ENCODE results near the gene KCP.

KCP gene

GRCh38 chr7:128904381-128905197 is 5.9 kb downstream of the KCP start:
- Histone ChIP-seq H3K9me3 (ENCODE audit: control insufficient read depth, low read length) (no peaks in the 10 kb centered on the region), H3K4me1 (ENCODE audit: control insufficient read depth, insufficient read depth, low read length) (peaks cover 9% of the 10 kb centered on the region), H3K4me3 (ENCODE audit: insufficient read depth, low read depth, low read length) (no peak overlapping the region), H3K36me3 (ENCODE audit: control insufficient read depth, insufficient read depth, low read length) (no peaks in the 10 kb centered on the region), H3K27ac (ENCODE audit: insufficient read depth, low read depth, low read length, poor library complexity, severe bottlenecking) (no peak overlapping the region), H3K27me3 (ENCODE audit: control insufficient read depth, insufficient read depth, low read length, poor library complexity, severe bottlenecking) (peaks cover 6% of the 10 kb centered on the region)
- 62 to 66% methylated on average over 4 to 6 of the region's 8 CpGs for WGBS, 2 experiments

DNA sequence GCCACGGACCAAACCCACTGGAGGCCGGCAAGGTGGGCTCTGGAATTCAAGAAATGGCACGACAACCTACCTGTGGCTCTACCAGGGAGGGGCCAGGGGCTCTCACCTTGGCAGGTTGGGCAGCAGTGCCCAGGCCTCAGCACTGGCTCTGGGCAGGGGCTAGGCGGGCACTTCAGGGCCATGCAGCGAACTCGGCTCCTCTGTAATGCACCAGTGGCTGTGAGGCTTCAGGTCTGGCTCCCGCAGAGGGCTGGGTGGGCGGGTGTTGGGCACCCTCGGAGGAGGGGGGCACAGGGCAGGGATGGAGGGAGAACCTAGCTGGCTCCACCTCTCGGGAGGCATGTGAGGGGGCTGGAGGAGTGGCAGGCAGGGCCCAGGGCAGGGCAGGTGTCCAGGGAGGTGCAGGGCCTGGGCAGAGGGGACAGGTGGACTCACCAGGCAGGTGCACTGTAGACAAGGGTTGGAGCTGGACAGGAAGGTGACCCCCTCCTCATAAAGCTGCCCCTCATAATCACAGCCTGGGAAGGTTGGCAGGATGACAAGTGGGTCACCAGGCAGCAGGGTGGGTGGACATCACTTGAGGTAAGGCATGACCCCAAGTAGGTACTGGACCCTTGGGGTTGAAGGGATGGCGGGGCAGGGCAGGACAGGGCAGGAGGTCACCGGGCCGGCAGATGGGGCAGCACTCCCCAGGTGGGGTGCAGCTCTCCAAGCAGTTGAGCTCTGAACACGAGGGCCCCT is 6.7 kb downstream of the KCP start:
- H3K4me1 ChIP-seq (ENCODE audit: control insufficient read depth, insufficient read depth, low read length), result peaks cover 2% of the 10 kb centered on the region
- no peak overlapping the region for H3K27ac ChIP-seq (ENCODE audit: insufficient read depth, low read depth, low read length, poor library complexity, severe bottlenecking)
- no peak overlapping the region for H3K4me3 ChIP-seq (ENCODE audit: insufficient read depth, low read depth, low read length)
- WGBS, 2 experiments, result 90% methylated on average over 14 of the region's 14 CpGs
- no peaks in the 10 kb centered on the region for H3K27me3 ChIP-seq (ENCODE audit: control insufficient read depth, insufficient read depth, low read length, poor library complexity, severe bottlenecking)
- no peaks in the 10 kb centered on the region for H3K36me3 ChIP-seq (ENCODE audit: control insufficient read depth, insufficient read depth, low read length)
- H3K9me3 ChIP-seq (ENCODE audit: control insufficient read depth, low read length), result no peaks in the 10 kb centered on the region

- Histone ChIP-seq H3K9me3 (ENCODE audit: control insufficient read depth, low read length) (no peaks in the 10 kb centered on the region), H3K27me3 (ENCODE audit: control insufficient read depth, insufficient read depth, low read length, poor library complexity, severe bottlenecking) (no peaks in the 10 kb centered on the region)
- 87 to 89% methylated on average over 12 of the region's 12 CpGs for WGBS, 2 experiments
These were observed 7.5 kb downstream of the KCP start for GRCh38 chr7:128902761-128903585.

DNA sequence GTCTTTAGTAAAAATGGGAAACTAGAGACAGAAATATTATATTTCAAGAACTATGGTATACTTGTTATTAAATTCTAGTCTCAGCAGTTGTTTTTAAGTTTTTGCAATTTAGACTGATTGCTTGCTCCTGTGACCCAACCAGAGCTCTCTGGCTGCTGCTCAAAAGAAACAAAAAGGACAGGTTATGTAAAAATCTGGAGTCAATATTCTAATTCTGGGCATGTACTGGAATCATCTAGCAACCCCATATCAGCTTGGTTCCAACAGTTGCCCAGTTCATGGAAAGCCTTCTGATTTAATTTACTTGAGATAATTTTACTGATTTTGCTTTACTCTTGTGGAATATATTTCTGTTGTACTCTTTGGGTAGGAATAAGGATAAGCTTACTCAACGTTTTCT is 10.3 kb downstream of the KCP start:
- Histone ChIP-seq H3K9me3 (ENCODE audit: control insufficient read depth, low read length) (no peaks in the 10 kb centered on the region), H3K4me1 (ENCODE audit: control insufficient read depth, insufficient read depth, low read length) (no peaks in the 10 kb centered on the region), H3K27ac (ENCODE audit: insufficient read depth, low read depth, low read length, poor library complexity, severe bottlenecking) (no peak overlapping the region), H3K27me3 (ENCODE audit: control insufficient read depth, insufficient read depth, low read length, poor library complexity, severe bottlenecking) (no peaks in the 10 kb centered on the region), H3K4me3 (ENCODE audit: insufficient read depth, low read depth, low read length) (no peak overlapping the region), H3K36me3 (ENCODE audit: control insufficient read depth, insufficient read depth, low read length) (no peaks in the 10 kb centered on the region)
- WGBS, 2 experiments, result 75 to 80% methylated on average over 1 of the region's 1 CpG

More at GRCh38 chr7:128902761-128903585, 7.5 kb downstream of the KCP start:
- no peak overlapping the region for H3K27ac ChIP-seq (ENCODE audit: insufficient read depth, low read depth, low read length, poor library complexity, severe bottlenecking)
- H3K36me3 ChIP-seq (ENCODE audit: control insufficient read depth, insufficient read depth, low read length), result no peaks in the 10 kb centered on the region
- H3K4me3 ChIP-seq (ENCODE audit: insufficient read depth, low read depth, low read length), result no peak overlapping the region
- no peaks in the 10 kb centered on the region for H3K4me1 ChIP-seq (ENCODE audit: control insufficient read depth, insufficient read depth, low read length)

DNA sequence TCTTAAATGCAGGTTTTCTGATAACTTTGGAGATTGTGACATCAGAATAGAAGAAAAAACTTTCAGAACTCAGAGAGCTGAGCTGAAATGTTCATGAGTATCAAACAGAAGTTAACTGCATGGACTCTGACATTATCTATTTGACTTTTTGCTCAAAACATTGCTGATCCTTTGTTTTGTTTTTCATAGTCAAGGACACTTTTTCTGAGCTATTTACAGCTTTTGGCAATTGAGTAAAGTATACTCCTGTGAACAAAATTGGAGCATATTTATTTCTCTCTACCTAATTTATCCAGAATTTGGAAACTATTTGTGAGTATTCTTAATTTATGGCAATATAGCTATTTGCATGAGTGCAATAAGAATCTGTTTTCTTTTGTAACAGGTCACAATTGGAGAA is 11.1 kb downstream of the KCP start:
- H3K36me3 ChIP-seq (ENCODE audit: control insufficient read depth, insufficient read depth, low read length), result no peaks in the 10 kb centered on the region
- H3K9me3 ChIP-seq (ENCODE audit: control insufficient read depth, low read length), result no peaks in the 10 kb centered on the region
- H3K27ac ChIP-seq (ENCODE audit: insufficient read depth, low read depth, low read length, poor library complexity, severe bottlenecking), result no peak overlapping the region
- H3K4me1 ChIP-seq (ENCODE audit: control insufficient read depth, insufficient read depth, low read length), result no peaks in the 10 kb centered on the region
- H3K27me3 ChIP-seq (ENCODE audit: control insufficient read depth, insufficient read depth, low read length, poor library complexity, severe bottlenecking), result no peaks in the 10 kb centered on the region
- H3K4me3 ChIP-seq (ENCODE audit: insufficient read depth, low read depth, low read length), result no peak overlapping the region

DNA sequence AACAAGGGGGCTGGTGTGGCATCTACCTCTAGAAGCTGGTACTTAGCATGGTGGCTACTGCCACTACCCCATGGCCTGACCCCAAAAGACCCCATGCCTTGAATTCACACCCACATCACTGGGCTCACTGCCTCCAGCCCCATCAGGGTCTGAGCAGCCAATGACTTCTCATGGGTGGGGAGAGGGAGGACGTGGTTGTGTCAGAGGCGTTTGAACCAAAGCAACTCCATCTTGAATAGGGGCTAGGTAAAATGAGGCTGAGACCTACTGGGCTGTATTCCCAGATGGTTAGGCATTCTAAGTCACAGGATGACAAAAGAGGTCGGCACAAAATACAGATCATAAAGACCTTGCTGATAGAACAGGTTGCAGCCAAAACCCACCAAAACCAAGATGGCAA is 15.2 kb downstream of the KCP start:
- Histone ChIP-seq H3K4me3 (ENCODE audit: insufficient read depth, low read depth, low read length) (no peak overlapping the region), H3K27ac (ENCODE audit: insufficient read depth, low read depth, low read length, poor library complexity, severe bottlenecking) (no peak overlapping the region), H3K9me3 (ENCODE audit: control insufficient read depth, low read length) (no peaks in the 10 kb centered on the region), H3K27me3 (ENCODE audit: control insufficient read depth, insufficient read depth, low read length, poor library complexity, severe bottlenecking) (peaks cover 13% of the 10 kb centered on the region), H3K4me1 (ENCODE audit: control insufficient read depth, insufficient read depth, low read length) (no peaks in the 10 kb centered on the region), H3K36me3 (ENCODE audit: control insufficient read depth, insufficient read depth, low read length) (no peaks in the 10 kb centered on the region)
- 88 to 93% methylated on average over 3 of the region's 3 CpGs for WGBS, 2 experiments

DNA sequence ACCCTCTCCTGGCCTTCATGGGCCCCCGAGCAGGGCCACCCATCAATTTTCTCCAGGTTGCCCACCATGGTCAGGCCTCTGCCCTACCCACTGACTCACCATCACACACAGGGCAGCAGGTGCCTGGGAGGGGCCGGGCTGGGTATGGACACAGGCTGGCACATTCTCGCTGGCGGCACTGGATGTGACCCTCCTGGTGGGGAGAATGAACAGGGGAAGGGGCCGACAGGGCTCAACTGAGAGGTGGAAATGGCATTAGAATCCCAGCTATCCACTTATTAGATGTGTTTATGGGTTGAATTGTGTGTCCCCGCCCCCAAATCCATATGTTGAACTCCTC is 16.4 kb downstream of the KCP start:
- WGBS, 2 experiments, result 92 to 94% methylated on average over 5 to 6 of the region's 6 CpGs
- no peaks in the 10 kb centered on the region for H3K4me1 ChIP-seq (ENCODE audit: control insufficient read depth, insufficient read depth, low read length)
- H3K27ac ChIP-seq (ENCODE audit: insufficient read depth, low read depth, low read length, poor library complexity, severe bottlenecking), result no peak overlapping the region
- no peaks in the 10 kb centered on the region for H3K36me3 ChIP-seq (ENCODE audit: control insufficient read depth, insufficient read depth, low read length)
- no peak overlapping the region for H3K4me3 ChIP-seq (ENCODE audit: insufficient read depth, low read depth, low read length)
- H3K9me3 ChIP-seq (ENCODE audit: control insufficient read depth, low read length), result no peaks in the 10 kb centered on the region
- H3K27me3 ChIP-seq (ENCODE audit: control insufficient read depth, insufficient read depth, low read length, poor library complexity, severe bottlenecking), result peaks cover 17% of the 10 kb centered on the region

DNA sequence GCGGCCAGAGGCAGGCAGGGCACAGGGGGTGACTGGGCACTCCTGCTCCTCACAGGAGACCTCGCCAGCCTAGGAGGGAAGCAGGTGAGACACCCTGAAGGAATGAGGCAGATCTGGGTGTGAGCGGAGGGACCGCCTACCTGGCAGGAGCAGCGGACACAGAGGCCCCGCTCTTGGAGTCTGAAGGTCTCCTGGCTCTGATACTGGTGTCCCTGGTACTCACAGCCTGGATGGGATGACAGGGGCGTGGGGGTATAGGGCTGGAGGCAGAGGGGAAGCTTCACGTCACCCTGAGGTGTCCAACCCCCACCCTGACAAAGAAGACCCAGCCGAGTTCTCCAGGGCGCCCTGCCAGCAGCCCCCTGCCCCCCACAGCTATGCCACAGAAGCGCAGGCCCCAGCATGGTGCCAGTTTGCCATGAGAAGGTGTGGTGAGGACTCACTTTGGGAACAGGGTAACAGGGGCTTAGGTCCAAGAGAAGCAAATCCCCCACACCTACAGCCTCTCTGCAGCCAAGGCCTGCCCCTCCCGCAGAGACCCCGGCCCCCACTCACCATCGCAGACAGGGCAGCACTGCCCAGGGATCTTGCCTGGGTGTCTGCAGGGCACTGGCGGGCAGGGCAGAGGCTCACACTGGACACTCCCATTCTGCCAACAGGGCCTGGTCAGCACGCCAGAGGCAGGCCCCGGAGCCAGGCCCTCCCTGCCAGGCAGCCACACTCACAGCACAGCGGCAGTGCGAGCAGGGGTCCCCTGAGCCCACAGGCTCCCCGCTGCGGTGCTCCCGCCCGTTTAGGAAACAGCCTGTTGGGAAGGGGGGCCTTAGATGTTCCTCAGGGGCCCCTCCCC is 17.0 kb downstream of the KCP start:
- no peaks in the 10 kb centered on the region for H3K36me3 ChIP-seq (ENCODE audit: control insufficient read depth, insufficient read depth, low read length)
- H3K4me1 ChIP-seq (ENCODE audit: control insufficient read depth, insufficient read depth, low read length), result no peaks in the 10 kb centered on the region
- no peak overlapping the region for H3K4me3 ChIP-seq (ENCODE audit: insufficient read depth, low read depth, low read length)
- H3K9me3 ChIP-seq (ENCODE audit: control insufficient read depth, low read length), result no peaks in the 10 kb centered on the region
- H3K27me3 ChIP-seq (ENCODE audit: control insufficient read depth, insufficient read depth, low read length, poor library complexity, severe bottlenecking), result peaks cover 17% of the 10 kb centered on the region
- WGBS, 2 experiments, result 90 to 93% methylated on average over 23 of the region's 23 CpGs
- H3K27ac ChIP-seq (ENCODE audit: insufficient read depth, low read depth, low read length, poor library complexity, severe bottlenecking), result no peak overlapping the region

GRCh38 chr7:128892521-128893250 is 17.8 kb downstream of the KCP start:
- Histone ChIP-seq H3K4me1 (ENCODE audit: control insufficient read depth, insufficient read depth, low read length) (no peaks in the 10 kb centered on the region), H3K36me3 (ENCODE audit: control insufficient read depth, insufficient read depth, low read length) (no peaks in the 10 kb centered on the region), H3K4me3 (ENCODE audit: insufficient read depth, low read depth, low read length) (no peak overlapping the region), H3K9me3 (ENCODE audit: control insufficient read depth, low read length) (no peaks in the 10 kb centered on the region), H3K27ac (ENCODE audit: insufficient read depth, low read depth, low read length, poor library complexity, severe bottlenecking) (no peak overlapping the region), H3K27me3 (ENCODE audit: control insufficient read depth, insufficient read depth, low read length, poor library complexity, severe bottlenecking) (peaks cover 17% of the 10 kb centered on the region)
- WGBS, 2 experiments, result 91 to 92% methylated on average over 13 of the region's 13 CpGs

Measured in ectodermal cell (in vitro differentiated cells).